Measurements from ENCODE around the gene WASL.

WASL gene

DNA sequence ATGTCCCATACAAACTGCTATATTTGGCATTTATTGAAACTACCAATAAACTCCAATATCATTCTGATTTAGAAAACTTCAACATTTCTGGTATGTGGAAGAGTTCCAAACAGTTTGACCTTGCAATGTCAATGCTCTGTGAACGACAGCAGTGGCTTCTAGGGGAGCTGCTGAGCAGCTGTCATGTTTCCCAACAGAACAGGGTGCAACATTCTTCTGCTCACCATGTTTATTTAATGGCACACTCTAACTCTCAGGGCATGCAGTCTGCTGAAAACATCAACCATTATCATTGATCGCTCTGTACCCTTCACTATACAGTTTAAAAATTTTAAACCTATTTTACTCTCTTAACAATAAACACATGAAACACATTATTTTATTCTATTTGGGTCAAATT is 67.2 kb downstream of the WASL start:
- Histone ChIP-seq H3K27ac (ENCODE audit: low read depth, low read length) (no peak overlapping the region), H3K4me3 (ENCODE audit: low read depth in 1 of 5, low read length in 5 of 5) (no peak overlapping the region), H3K9ac (ENCODE audit: low read length in 5 of 5) (no peak overlapping the region), H3K9me3 (ENCODE audit: control insufficient read depth in 5 of 5, low read length in 5 of 5) (no peaks in the 10 kb centered on the region), H3K27me3 (ENCODE audit: control insufficient read depth in 5 of 5, insufficient read depth in 4 of 5, low read length in 5 of 5) (no peaks in the 10 kb centered on the region), H3K4me1 (ENCODE audit: control insufficient read depth in 5 of 5, insufficient read depth in 5 of 5, low read length in 5 of 5) (peaks cover 0 to 19% (median 6%) of the 10 kb centered on the region in 5 donors), H3K36me3 (ENCODE audit: control insufficient read depth in 5 of 5, insufficient read depth in 5 of 5, low read length in 5 of 5) (peaks cover 4 to 19% (median 16%) of the 10 kb centered on the region in 5 donors)

DNA sequence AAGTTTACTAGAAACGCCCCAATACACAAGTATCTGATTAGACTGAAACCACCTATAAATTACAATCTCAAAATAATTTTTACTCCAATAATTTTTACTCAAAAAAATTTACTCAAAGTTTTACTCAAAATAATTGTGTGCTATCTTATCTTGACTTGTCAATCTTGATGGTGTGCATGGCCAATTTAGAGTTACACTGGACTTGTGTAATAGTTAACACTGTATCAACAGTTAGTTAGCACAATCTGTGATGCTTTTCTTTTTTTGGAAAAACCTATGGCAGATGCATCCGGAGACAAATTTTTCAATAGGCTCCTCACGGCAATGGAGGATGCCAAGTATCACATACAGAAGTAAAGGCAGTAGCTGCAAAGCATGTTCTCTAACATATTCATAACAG is 68.2 kb downstream of the WASL start:
- Histone ChIP-seq H3K27me3 (ENCODE audit: control insufficient read depth in 5 of 5, insufficient read depth in 4 of 5, low read length in 5 of 5) (no peaks in the 10 kb centered on the region), H3K27ac (ENCODE audit: low read depth, low read length) (no peak overlapping the region), H3K4me1 (ENCODE audit: control insufficient read depth in 5 of 5, insufficient read depth in 5 of 5, low read length in 5 of 5) (peaks cover 0 to 22% (median 6%) of the 10 kb centered on the region in 5 donors), H3K36me3 (ENCODE audit: control insufficient read depth in 5 of 5, insufficient read depth in 5 of 5, low read length in 5 of 5) (peaks cover 4 to 19% (median 13%) of the 10 kb centered on the region in 5 donors), H3K9ac (ENCODE audit: low read length in 5 of 5) (no peak overlapping the region), H3K9me3 (ENCODE audit: control insufficient read depth in 5 of 5, low read length in 5 of 5) (no peaks in the 10 kb centered on the region), H3K4me3 (ENCODE audit: low read depth in 1 of 5, low read length in 5 of 5) (no peak overlapping the region)

DNA sequence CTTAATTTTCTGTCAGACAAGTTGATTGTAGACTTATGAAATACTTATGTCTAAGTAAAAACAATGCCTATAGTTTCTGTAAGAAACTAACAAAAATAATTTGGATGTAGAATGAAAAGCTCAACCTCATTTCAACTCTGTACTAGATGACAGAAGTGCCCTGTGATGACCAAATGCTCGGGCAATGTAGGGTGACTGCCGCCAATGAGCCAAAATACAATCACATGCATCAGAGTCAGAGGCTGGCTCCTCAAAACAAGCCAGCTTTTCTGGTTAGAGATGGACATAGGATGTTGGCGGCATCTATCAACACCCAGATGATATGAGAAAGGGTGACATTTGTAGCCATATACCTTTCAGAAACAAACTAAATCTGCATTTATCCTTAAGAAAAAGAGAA is 69.2 kb downstream of the WASL start:
- H3K4me1 ChIP-seq (ENCODE audit: control insufficient read depth in 5 of 5, insufficient read depth in 5 of 5, low read length in 5 of 5): peaks cover under 1 to 31% (median 6%) of the 10 kb centered on the region in 5 donors
- H3K27me3 ChIP-seq (ENCODE audit: control insufficient read depth in 5 of 5, insufficient read depth in 4 of 5, low read length in 5 of 5): no peaks in the 10 kb centered on the region
- no peak overlapping the region for H3K27ac ChIP-seq (ENCODE audit: low read depth, low read length)
- H3K9ac ChIP-seq (ENCODE audit: low read length in 5 of 5): no peak overlapping the region
- H3K9me3 ChIP-seq (ENCODE audit: control insufficient read depth in 5 of 5, low read length in 5 of 5): no peaks in the 10 kb centered on the region
- no peak overlapping the region for H3K4me3 ChIP-seq (ENCODE audit: low read depth in 1 of 5, low read length in 5 of 5)
- peaks cover 4 to 16% (median 10%) of the 10 kb centered on the region in 5 donors for H3K36me3 ChIP-seq (ENCODE audit: control insufficient read depth in 5 of 5, insufficient read depth in 5 of 5, low read length in 5 of 5)

DNA sequence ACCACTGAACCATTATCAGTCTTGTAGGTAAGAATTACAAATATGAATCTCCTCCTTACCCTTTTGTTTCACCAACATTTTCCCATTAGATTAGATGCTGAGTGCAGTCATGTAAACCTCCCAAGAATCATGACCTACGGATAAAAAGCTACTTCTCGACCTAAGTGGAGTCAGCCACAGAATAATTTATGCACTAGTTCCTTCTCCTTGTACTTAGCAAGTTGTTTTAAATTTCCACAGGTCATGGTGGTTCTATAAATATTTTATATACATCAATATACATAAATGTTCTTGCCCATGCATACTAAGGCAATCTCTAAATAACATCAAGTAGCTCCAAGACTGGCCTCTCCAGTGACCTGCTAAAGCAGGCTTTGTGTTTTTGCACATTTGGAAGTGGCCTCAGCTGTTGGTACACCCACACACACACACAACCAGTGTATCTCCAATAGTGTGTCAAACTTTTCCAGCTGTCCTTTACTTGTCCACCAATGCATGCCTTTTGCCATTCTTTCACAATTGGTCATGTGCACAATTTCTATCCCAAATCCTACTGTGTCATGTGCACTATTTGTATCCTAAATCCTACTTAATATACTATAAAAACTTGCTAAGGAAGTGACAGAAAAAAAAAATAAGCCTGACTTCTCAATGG is 71.6 kb downstream of the WASL start:
- no peak overlapping the region for H3K9ac ChIP-seq (ENCODE audit: low read length in 5 of 5)
- H3K27me3 ChIP-seq (ENCODE audit: control insufficient read depth in 5 of 5, insufficient read depth in 4 of 5, low read length in 5 of 5): no peaks in the 10 kb centered on the region
- peaks cover 2 to 38% (median 13%) of the 10 kb centered on the region in 5 donors for H3K4me1 ChIP-seq (ENCODE audit: control insufficient read depth in 5 of 5, insufficient read depth in 5 of 5, low read length in 5 of 5)
- no peak overlapping the region for H3K27ac ChIP-seq (ENCODE audit: low read depth, low read length)
- peaks cover 0 to 7% (median 0%) of the 10 kb centered on the region in 5 donors for H3K36me3 ChIP-seq (ENCODE audit: control insufficient read depth in 5 of 5, insufficient read depth in 5 of 5, low read length in 5 of 5)
- no peaks in the 10 kb centered on the region for H3K9me3 ChIP-seq (ENCODE audit: control insufficient read depth in 5 of 5, low read length in 5 of 5)
- H3K4me3 ChIP-seq (ENCODE audit: low read depth in 1 of 5, low read length in 5 of 5): no peak overlapping the region

DNA sequence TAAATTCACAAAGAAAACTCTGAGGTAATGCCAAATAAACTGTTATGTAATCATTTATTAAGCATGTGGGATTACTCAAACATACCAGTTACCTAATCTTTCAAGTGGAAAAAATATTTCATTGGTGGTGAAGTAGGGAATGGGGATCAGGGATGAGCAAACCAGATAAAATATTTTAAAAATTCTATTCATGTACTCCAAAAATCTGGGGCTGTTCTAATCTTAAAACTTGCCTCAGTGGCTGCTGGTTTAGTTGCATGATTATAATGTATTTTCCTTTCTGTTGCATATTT is 73.7 kb downstream of the WASL start:
- Histone ChIP-seq H3K4me3 (ENCODE audit: low read depth in 1 of 5, low read length in 5 of 5) (no peak overlapping the region), H3K9me3 (ENCODE audit: control insufficient read depth in 5 of 5, low read length in 5 of 5) (no peaks in the 10 kb centered on the region), H3K9ac (ENCODE audit: low read length in 5 of 5) (no peak overlapping the region), H3K36me3 (ENCODE audit: control insufficient read depth in 5 of 5, insufficient read depth in 5 of 5, low read length in 5 of 5) (no peaks in the 10 kb centered on the region), H3K27ac (ENCODE audit: low read depth, low read length) (peak overlapping the region; percentile 73), H3K4me1 (ENCODE audit: control insufficient read depth in 5 of 5, insufficient read depth in 5 of 5, low read length in 5 of 5) (peaks cover 2 to 33% (median 13%) of the 10 kb centered on the region in 5 donors), H3K27me3 (ENCODE audit: control insufficient read depth in 5 of 5, insufficient read depth in 4 of 5, low read length in 5 of 5) (no peaks in the 10 kb centered on the region)

DNA sequence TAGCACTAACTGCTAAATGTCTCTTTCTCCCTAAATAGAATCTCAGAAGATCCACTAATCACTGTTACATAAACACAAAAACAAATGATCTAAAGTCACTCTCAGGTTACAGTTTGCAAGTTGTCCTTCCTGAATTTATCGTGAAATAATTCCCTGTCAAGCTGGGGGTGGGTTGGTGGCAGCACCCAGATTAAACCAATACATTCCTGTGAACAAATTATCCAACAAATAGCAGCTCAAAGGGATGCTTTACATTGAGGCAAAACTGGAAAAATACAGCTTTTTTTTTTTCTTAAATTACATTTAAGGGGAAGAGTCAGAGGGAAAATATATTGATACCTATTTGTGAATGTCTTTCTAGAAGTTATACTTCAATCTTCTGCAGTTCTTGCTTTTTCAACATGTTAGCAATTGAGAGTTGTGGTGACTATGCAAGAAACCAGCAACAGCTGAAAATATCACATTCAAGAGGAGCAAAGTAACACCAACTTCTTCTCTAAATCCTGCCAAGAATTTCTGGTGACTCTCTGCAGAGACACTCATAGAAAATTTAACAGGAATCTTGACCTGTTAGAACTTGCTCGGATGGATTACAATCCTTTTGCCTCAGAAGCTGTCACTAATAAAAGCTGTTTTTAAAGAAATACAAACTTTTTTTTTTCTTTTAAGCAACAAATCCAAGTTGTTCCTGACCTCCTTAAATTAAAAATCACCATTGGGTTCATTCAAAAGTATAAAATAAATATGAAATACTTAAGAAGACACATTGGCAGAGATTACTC is 74.2 kb downstream of the WASL start:
- H3K27ac ChIP-seq (ENCODE audit: low read depth, low read length): peak overlapping the region; percentile 73
- H3K4me3 ChIP-seq (ENCODE audit: low read depth in 1 of 5, low read length in 5 of 5): no peak overlapping the region
- H3K27me3 ChIP-seq (ENCODE audit: control insufficient read depth in 5 of 5, insufficient read depth in 4 of 5, low read length in 5 of 5): no peaks in the 10 kb centered on the region
- H3K4me1 ChIP-seq (ENCODE audit: control insufficient read depth in 5 of 5, insufficient read depth in 5 of 5, low read length in 5 of 5): peaks cover 2 to 33% (median 13%) of the 10 kb centered on the region in 5 donors
- H3K36me3 ChIP-seq (ENCODE audit: control insufficient read depth in 5 of 5, insufficient read depth in 5 of 5, low read length in 5 of 5): no peaks in the 10 kb centered on the region
- no peaks in the 10 kb centered on the region for H3K9me3 ChIP-seq (ENCODE audit: control insufficient read depth in 5 of 5, low read length in 5 of 5)
- no peak overlapping the region for H3K9ac ChIP-seq (ENCODE audit: low read length in 5 of 5)

DNA sequence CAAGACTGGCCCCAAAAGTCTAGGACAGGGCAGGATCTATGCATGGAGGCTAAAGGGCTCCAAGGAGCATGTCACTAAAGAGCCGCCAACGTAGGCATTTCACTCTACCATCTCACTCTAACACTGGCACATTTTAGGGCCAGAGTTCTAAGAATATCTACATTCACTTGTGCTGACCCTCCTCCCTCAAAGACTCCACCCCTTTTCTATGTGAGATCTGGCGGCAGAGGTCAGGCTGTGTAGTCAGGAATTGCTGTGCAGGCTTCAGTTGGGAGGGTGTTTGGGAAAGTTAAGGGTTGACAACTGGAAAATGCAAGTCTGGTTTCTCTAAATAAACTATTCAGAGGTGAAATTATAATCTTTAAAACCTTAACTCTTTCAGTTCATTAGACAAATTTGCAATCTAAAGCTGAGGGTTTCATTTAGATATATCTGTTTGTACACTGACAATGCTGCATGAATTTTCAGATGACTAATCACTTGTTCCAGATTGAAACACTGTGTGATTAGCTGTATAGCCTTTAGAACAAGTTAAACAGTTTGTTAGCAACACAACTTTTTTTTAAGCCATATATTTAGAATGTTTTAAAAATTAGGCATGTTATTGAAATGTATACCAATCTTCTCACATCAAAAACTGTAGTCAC is 74.9 kb downstream of the WASL start:
- H3K27ac ChIP-seq (ENCODE audit: low read depth, low read length): peak overlapping the region; percentile 73
- H3K36me3 ChIP-seq (ENCODE audit: control insufficient read depth in 5 of 5, insufficient read depth in 5 of 5, low read length in 5 of 5): no peaks in the 10 kb centered on the region
- no peak overlapping the region for H3K4me3 ChIP-seq (ENCODE audit: low read depth in 1 of 5, low read length in 5 of 5)
- H3K27me3 ChIP-seq (ENCODE audit: control insufficient read depth in 5 of 5, insufficient read depth in 4 of 5, low read length in 5 of 5): no peaks in the 10 kb centered on the region
- no peaks in the 10 kb centered on the region for H3K9me3 ChIP-seq (ENCODE audit: control insufficient read depth in 5 of 5, low read length in 5 of 5)
- no peak overlapping the region for H3K9ac ChIP-seq (ENCODE audit: low read length in 5 of 5)
- H3K4me1 ChIP-seq (ENCODE audit: control insufficient read depth in 5 of 5, insufficient read depth in 5 of 5, low read length in 5 of 5): peaks cover 2 to 33% (median 13%) of the 10 kb centered on the region in 5 donors

DNA sequence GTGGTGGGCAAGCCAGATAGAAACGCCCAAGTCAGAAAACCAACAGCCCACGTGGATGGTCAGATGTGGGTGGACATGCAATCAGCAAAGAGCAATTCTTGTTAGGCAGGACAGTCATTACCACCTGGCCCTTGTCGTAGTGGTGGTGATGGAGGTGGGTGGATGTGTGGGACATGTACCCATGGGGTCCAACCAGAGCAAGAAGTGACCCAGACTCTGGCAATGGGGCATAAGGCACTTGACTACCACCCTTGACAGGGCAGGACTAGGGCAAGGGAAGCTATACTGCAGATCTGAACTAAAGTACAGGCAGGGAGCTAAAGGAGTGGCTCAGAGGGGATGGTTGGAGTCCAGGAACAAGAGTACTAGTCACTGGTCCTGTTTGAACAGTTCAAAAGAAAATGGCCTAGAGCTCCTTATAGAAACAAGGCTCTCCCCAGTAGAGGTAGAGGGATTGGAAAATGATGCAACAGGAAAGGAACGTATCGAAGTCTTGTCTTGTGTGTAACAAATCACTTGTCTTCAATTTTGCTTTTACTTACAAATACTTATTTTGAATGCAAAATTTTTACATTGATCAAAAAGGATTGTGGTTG is 75.6 kb downstream of the WASL start:
- no peak overlapping the region for H3K9ac ChIP-seq (ENCODE audit: low read length in 5 of 5)
- H3K27me3 ChIP-seq (ENCODE audit: control insufficient read depth in 5 of 5, insufficient read depth in 4 of 5, low read length in 5 of 5): no peaks in the 10 kb centered on the region
- H3K4me3 ChIP-seq (ENCODE audit: low read depth in 1 of 5, low read length in 5 of 5): no peak overlapping the region
- no peaks in the 10 kb centered on the region for H3K36me3 ChIP-seq (ENCODE audit: control insufficient read depth in 5 of 5, insufficient read depth in 5 of 5, low read length in 5 of 5)
- H3K9me3 ChIP-seq (ENCODE audit: control insufficient read depth in 5 of 5, low read length in 5 of 5): no peaks in the 10 kb centered on the region
- H3K27ac ChIP-seq (ENCODE audit: low read depth, low read length): no peak overlapping the region
- H3K4me1 ChIP-seq (ENCODE audit: control insufficient read depth in 5 of 5, insufficient read depth in 5 of 5, low read length in 5 of 5): peaks cover 2 to 33% (median 13%) of the 10 kb centered on the region in 5 donors

DNA sequence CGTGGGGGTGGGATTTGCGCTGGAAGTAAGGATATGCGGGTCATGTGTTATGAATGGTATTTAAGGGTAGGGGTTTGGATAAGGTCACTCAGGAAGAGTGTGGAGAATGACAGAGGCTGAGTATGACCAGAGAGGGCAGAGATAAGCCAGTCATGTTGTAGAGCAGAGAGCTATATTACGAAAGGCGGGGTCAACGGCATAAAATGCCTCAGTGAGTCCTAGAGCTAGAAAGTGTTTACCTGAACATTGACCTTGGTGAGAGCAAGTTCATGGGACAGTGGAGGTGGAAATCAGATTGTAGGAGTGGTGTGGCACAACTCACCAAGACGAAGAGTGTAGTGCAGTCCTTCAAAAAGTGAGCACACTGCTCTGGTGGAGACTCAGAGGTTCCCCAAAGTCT is 79.3 kb downstream of the WASL start:
- H3K27me3 ChIP-seq (ENCODE audit: control insufficient read depth in 5 of 5, insufficient read depth in 4 of 5, low read length in 5 of 5): no peaks in the 10 kb centered on the region
- no peak overlapping the region for H3K9ac ChIP-seq (ENCODE audit: low read length in 5 of 5)
- no peak overlapping the region for H3K27ac ChIP-seq (ENCODE audit: low read depth, low read length)
- H3K4me3 ChIP-seq (ENCODE audit: low read depth in 1 of 5, low read length in 5 of 5): no peak overlapping the region
- H3K36me3 ChIP-seq (ENCODE audit: control insufficient read depth in 5 of 5, insufficient read depth in 5 of 5, low read length in 5 of 5): no peaks in the 10 kb centered on the region
- H3K4me1 ChIP-seq (ENCODE audit: control insufficient read depth in 5 of 5, insufficient read depth in 5 of 5, low read length in 5 of 5): peaks cover under 1 to 14% (median 9%) of the 10 kb centered on the region in 5 donors
- H3K9me3 ChIP-seq (ENCODE audit: control insufficient read depth in 5 of 5, low read length in 5 of 5): no peaks in the 10 kb centered on the region

DNA sequence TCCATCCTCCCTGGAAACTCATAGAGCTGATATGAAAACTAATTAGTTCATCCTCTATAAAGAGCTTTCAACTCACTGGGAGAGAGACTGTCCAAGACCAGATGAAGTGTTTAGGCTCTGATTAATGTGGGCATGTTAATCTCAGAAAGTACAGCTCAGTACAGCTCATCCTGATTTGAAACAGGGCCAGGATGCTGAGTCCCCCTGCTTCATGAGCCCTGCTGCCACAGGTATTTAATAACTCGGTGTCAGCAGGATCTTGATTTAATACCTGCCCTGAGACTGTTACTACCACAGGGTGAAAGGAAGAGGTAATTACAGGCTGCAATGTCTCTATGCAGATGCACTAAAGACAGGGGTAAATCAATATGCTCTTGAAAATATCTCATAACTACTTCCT is 82.3 kb downstream of the WASL start:
- Histone ChIP-seq H3K9me3 (ENCODE audit: control insufficient read depth in 5 of 5, low read length in 5 of 5) (no peaks in the 10 kb centered on the region), H3K4me3 (ENCODE audit: low read depth in 1 of 5, low read length in 5 of 5) (no peak overlapping the region), H3K4me1 (ENCODE audit: control insufficient read depth in 5 of 5, insufficient read depth in 5 of 5, low read length in 5 of 5) (no peaks in the 10 kb centered on the region), H3K27ac (ENCODE audit: low read depth, low read length) (no peak overlapping the region), H3K36me3 (ENCODE audit: control insufficient read depth in 5 of 5, insufficient read depth in 5 of 5, low read length in 5 of 5) (no peaks in the 10 kb centered on the region), H3K9ac (ENCODE audit: low read length in 5 of 5) (no peak overlapping the region), H3K27me3 (ENCODE audit: control insufficient read depth in 5 of 5, insufficient read depth in 4 of 5, low read length in 5 of 5) (peaks cover 0 to 3% (median 0%) of the 10 kb centered on the region in 5 donors)

Data from subcutaneous abdominal adipose tissue (tissue), 5 donors.